Mesodermal cell (in vitro differentiated cells): Measurements from ENCODE around the gene AGL.
"Not testable (repeated sequence)": the region's sequence is repeated elsewhere in the genome, so short reads cannot be mapped to it uniquely, and the experiment has no call there.

Source experiments
- H3K27ac ChIP-seq: 2 replicates; pipeline ENCODE4 v1.7.0; 2013; ENCODE audit warnings: mild to moderate bottlenecking, low read depth, low read length, moderate library complexity; ENCODE audit not compliant: severe bottlenecking
- H3K36me3 ChIP-seq: 2 replicates; pipeline ENCODE4 v1.7.1; 2013; ENCODE audit warnings: mild to moderate bottlenecking, low read length, moderate library complexity; ENCODE audit not compliant: control insufficient read depth, insufficient read depth
- H3K4me1 ChIP-seq: one replicate; pipeline ENCODE4 v1.7.1; 2013; ENCODE audit warnings: mild to moderate bottlenecking, low read length; ENCODE audit not compliant: insufficient read depth, control insufficient read depth, poor library complexity, severe bottlenecking
- H3K4me3 ChIP-seq: 2 replicates; pipeline ENCODE4 v1.7.0; 2013; ENCODE audit warnings: low read length, control low read depth, mild to moderate bottlenecking; ENCODE audit not compliant: insufficient read depth, poor library complexity, severe bottlenecking; ENCODE audit errors: extremely low read depth
- H3K9me3 ChIP-seq: 2 replicates; pipeline ENCODE4 v1.7.1; 2013; ENCODE audit warnings: mild to moderate bottlenecking, low read length, moderate library complexity; ENCODE audit not compliant: control insufficient read depth
- WGBS, 2 experiments: methylation state at CpG; one replicate each; pipeline ENCODE4 v1.1.5; 2013; ENCODE audit warnings: missing lambda C conversion rate in 2 of 2; ENCODE audit not compliant: insufficient coverage in 2 of 2; 5-methylcytosine and 5-hydroxymethylcytosine counted together

The AGL gene

DNA sequence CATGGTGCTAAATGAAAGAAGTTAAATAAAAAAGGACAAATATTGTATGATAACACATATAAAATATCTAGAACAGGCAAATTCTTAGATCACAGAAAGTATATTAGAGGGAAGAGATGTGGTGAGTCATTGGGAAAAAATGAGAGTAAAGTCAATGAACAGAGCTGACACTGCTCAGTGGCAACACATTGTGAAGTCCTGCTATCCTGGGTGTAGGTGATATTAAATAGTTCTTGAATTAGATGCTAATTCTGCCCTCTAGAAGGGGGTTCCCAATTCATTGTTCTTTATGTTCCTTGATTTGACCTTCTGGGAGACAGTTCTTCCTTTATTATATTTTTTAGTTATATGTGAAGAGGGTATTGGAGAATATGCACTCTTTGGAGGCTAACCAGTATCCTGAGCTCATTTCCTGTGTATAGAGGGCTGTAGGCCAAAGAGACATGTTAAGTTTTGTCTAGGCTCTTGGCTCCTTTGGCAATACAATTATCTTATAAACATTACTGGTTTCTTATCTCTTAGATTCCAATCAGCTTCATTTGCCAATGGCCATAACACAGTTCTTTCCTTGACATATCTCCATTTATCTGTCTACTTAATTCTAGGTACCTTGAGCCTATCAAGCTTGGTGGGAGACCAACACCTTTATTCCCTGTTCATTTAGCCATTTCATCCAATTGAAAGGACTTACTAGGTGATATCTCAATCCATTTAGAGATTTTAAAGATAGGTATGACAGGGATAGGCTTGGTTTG, 113.1 kb downstream of the AGL start:
- Histone ChIP-seq H3K4me3 (no peak overlapping the region), H3K9me3 (no peaks in the 10 kb centered on the region), H3K27ac (peak overlapping the region; percentile 52), H3K36me3 (no peaks in the 10 kb centered on the region), H3K4me1 (no peaks in the 10 kb centered on the region)

DNA sequence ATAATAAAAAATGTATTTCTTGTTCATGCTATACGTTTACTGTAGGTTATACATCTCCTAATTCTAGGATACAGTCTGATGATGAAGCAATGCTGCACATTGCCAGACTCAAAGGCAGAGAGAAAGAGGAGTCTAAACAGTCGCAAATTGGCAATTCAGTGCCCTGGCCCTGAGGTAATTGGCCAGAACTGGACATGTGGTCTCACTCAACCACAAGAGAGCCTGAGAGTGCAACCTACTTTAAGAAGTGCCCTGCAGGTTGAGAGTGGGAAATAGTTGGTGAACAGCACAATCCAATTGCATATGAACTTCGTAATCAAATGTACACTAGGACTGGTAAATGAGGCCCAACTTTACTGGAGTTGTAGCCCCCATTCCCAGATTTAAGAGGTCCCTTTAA, 114.6 kb downstream of the AGL start:
- no peaks in the 10 kb centered on the region for H3K9me3 ChIP-seq
- no peak overlapping the region for H3K4me3 ChIP-seq
- 96 to 100% methylated on average over 1 to 2 of the region's 3 CpGs for WGBS, 2 experiments
- no peaks in the 10 kb centered on the region for H3K36me3 ChIP-seq
- H3K4me1 ChIP-seq = no peaks in the 10 kb centered on the region
- H3K27ac ChIP-seq = no peak overlapping the region

DNA sequence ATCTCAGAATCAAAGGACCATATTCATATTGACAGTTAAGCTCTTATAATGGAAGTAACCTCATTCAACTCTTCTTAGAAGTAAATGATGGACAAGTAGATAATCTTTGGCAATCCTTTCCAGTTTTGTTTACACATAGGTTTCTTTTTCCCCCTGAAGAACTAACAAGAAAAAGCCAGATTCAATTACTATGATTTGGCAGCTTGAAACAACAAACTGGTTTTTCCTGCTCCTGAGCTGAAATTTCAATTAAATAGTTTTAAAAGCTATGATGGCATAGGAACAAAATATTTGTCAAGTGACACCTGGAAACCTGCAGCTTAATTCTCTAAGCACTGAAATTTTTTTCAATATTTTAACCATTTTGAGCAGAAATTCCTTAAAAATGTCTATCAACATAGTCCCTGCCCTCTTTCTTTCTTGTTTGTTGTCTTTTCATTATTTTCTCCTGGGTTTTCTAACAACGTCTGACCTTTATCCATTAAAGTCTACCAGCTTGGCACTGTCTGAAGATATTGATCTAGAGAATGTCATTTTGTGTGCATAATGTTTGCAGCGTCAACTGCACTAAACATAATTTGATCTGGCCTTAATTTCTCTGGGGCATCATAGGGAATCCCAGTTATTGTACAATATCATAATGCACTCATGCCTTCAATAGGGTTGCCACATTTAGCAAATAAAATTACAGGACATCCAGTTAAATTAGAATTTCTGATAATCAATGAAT, 115.7 kb downstream of the AGL start:
- Histone ChIP-seq H3K27ac (no peak overlapping the region), H3K4me3 (no peak overlapping the region), H3K4me1 (no peaks in the 10 kb centered on the region), H3K36me3 (no peaks in the 10 kb centered on the region), H3K9me3 (no peaks in the 10 kb centered on the region)
- no CpG with 5 or more reads among the region's 2 CpGs for WGBS, 2 experiments

DNA sequence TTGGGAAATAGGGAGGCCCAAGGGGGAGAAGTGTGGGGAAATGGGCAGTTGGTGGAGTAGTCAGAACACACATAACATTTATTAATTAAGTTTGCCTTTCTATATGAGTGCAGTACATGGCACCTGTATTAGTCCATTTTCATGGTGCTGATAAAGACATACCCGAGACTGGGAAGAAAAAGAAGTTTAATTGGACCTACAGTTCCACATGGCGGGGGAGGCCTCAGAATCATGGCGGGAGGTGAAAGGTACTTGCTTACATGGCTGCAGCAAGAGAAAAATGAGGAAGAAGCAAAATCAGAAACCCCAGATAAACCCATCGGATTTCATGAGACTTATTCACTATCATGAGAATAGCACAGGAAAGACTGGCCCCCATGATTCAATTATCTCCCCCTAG, 118.1 kb downstream of the AGL start:
- Histone ChIP-seq H3K4me3 (no peak overlapping the region), H3K27ac (no peak overlapping the region), H3K36me3 (no peaks in the 10 kb centered on the region), H3K4me1 (no peaks in the 10 kb centered on the region), H3K9me3 (no peaks in the 10 kb centered on the region)
- WGBS, 2 experiments = 93 to 94% methylated on average over 2 to 3 of the region's 4 CpGs

DNA sequence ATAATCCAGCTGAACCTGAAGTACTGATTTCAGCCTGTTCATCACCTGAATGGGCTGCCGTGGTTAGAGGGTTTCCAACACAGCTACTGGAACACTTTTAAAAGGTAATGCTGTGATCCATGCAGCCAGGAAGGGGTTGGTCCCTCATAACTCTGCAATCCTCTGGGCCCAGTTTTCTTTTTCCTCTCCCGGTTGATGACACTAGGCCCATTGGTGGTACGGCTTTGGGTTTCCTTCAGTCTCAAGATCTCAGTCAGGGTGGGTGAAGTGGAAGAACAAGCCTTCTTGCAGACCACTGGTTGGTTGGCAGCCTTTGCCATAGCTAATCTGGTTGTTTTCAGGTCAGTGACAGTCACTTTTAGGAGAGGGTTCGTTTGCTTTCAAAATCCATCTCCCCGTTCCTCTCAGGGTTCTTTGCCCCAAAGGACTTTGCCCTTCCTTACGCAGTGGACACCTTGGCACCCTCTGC, 119.1 kb downstream of the AGL start:
- peak overlapping the region; percentile 13 for H3K27ac ChIP-seq
- H3K4me1 ChIP-seq = no peaks in the 10 kb centered on the region
- 43 to 50% methylated on average over 4 to 6 of the region's 6 CpGs for WGBS, 2 experiments
- H3K36me3 ChIP-seq = peaks cover under 1% of the 10 kb centered on the region
- peak overlapping the region; percentile 68 for H3K4me3 ChIP-seq
- no peaks in the 10 kb centered on the region for H3K9me3 ChIP-seq

DNA sequence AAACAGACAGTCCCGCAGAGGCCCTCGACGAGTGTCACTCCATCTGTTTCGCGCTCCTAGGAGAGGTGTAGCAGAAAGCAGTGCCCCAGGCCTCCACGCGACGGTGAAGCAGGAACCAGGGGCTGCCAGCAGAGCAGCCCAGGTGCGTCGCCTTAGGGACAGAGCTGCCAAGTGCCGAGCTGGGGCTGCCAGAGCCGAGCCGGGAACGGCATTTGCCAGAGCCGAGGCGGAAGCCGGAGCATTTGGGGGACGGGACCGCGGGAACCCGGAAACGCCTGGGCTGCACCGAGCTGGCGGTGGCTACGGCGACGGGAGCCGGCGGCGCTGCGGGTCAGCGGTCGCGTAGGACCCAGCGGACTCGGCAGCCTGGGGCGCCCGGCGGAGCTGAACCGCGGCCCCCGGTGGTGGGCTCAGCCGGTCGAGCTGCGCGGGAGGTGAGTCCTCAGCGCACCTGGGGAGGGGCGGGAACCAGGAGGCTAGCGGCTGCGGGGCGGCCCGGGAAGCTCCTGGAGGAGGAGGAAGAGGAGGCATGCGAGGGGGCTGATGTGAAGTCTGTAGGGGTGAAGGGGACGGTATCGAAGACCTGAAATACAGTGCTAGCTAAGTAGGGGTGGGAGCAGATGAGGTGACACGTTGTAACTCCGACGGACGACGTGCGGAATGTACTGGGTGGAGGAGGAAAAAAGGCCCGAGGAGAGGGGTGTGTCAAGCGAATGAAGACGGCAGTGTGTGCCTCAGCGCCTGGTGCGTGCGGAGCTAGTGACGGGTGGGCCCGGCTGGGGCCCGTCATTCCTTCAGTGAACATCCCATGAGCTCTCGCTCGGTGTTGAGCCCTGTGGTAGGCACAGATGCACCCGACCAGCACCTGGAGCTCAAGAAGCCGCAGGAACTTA, 119.8 kb downstream of the AGL start, which contains the start of gene SLC35A3:
TSS of gene SLC35A3 (plus strand) at position 268 of the 893 bp plus-strand sequence. CDS start 23,559 bp downstream, outside the sequence.
- peak within 1 kb of the TSS; percentile 73 for H3K27ac ChIP-seq

DNA sequence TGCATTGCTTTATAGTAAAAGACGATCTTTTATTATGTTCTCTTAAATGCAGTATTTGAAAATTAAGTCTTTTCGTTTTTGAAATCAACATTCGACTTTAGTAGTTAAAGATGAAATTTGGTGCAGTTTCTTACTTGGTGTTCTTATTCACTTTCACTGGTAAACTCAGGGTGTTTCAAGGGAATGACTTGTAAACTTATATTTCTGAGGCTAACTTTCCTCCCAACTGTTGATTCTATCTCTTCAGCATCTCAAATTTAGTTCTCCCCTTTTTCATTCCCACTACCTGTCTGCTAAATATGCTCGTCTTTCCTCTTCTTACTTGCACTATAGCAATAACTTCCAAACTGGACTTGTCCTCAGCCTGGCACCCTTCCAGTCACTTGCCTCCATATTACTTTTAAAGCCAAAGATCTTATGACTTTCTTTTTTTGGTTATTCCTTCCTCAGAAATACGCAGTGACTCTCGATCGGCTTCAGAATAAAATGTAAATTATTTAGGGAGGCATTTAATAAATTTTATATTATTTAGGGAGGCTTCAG, 120.6 kb downstream of the AGL start:
- H3K36me3 ChIP-seq = peaks cover 12% of the 10 kb centered on the region
- H3K4me3 ChIP-seq = peak overlapping the region; percentile 68
- WGBS, 2 experiments = 33 to 85% methylated on average over 2 of the region's 7 CpGs
- H3K27ac ChIP-seq = no peak overlapping the region
- H3K4me1 ChIP-seq = no peaks in the 10 kb centered on the region
- no peaks in the 10 kb centered on the region for H3K9me3 ChIP-seq

More for the DNA sequence above, 119.8 kb downstream of the AGL start, which contains the start of gene SLC35A3:
- Histone ChIP-seq H3K4me3 (peak within 1 kb of the TSS; percentile 68), H3K36me3 (peaks cover 5% of the 10 kb centered on the region), H3K4me1 (no peaks in the 10 kb centered on the region), H3K9me3 (no peaks in the 10 kb centered on the region)
- WGBS, 2 experiments = 2 to 3% methylated on average over 66 to 68 of the region's 74 CpGs

DNA sequence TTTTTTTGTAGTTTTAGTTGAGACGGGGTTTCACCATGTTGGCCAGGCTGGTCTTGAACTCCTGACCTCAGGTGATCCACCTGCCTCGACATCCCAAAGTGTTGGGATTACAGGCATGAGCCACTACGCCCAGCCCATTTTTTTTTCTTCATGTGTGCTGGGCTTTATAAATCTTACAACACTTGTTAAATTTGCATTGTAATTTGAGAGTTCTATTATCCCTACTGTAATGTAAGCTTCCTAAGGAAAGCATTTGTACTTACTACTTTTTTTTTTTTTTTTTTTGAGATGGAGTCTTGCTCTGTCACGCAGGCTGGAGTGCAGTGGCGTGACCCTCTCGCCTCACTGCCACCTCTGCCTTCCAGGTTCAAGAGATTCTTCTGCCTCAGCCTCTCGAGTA, 121.9 kb downstream of the AGL start:
- H3K27ac ChIP-seq, H3K9me3 ChIP-seq, H3K4me3 ChIP-seq, H3K4me1 ChIP-seq: not testable (repeated sequence)
- H3K36me3 ChIP-seq = peaks cover 14% of the 10 kb centered on the region
- 96 to 100% methylated on average over 1 to 4 of the region's 7 CpGs for WGBS, 2 experiments
